Ishikawa (cell line): Measurements from ENCODE around the gene TRDN.

ENCODE experiments used
- CEBPB ChIP-seq: IDR thresholded peaks from 2 replicates; pipeline ENCODE4 v1.6.1; 2012
- CREB1 ChIP-seq: IDR thresholded peaks from 2 replicates; pipeline ENCODE4 v1.6.1; 2012; ENCODE audit warnings: low read depth
- EGR1 ChIP-seq: IDR thresholded peaks from 2 replicates; pipeline ENCODE4 v1.6.1; 2012
- EP300 ChIP-seq: IDR thresholded peaks from 2 replicates; pipeline ENCODE4 v1.6.1; 2012; ENCODE audit warnings: borderline replicate concordance
- FOXM1 ChIP-seq: IDR thresholded peaks from 2 replicates; pipeline ENCODE4 v1.6.1; 2012; ENCODE audit warnings: low read depth, borderline replicate concordance
- NFIC ChIP-seq: IDR thresholded peaks from 2 replicates; pipeline ENCODE4 v1.6.1; 2012
- RAD21 ChIP-seq: IDR thresholded peaks from 2 replicates; pipeline ENCODE4 v1.6.1; 2012; ENCODE audit warnings: low read depth
- REST ChIP-seq: IDR thresholded peaks from 2 replicates; pipeline ENCODE4 v1.6.1; 2012; ENCODE audit warnings: low read depth, mild to moderate bottlenecking
- TAF1 ChIP-seq: IDR thresholded peaks from 2 replicates; pipeline ENCODE4 v1.6.1; 2012; ENCODE audit warnings: low read depth, mild to moderate bottlenecking
- TCF12 ChIP-seq: IDR thresholded peaks from 2 replicates; pipeline ENCODE4 v1.6.1; 2012; ENCODE audit warnings: low read depth
- TEAD4 ChIP-seq: IDR thresholded peaks from 2 replicates; pipeline ENCODE4 v1.6.1; 2012
- YY1 ChIP-seq: IDR thresholded peaks from 2 replicates; pipeline ENCODE4 v1.6.1; 2012; ENCODE audit warnings: low read depth
- ZBTB7A ChIP-seq: IDR thresholded peaks from 2 replicates; pipeline ENCODE4 v1.6.1; 2012; ENCODE audit warnings: low read depth
- TF ChIP-seq, protein P1 (sequence below): IDR thresholded peaks from 2 replicates; pipeline ENCODE4 v1.6.1; 2012
- TF ChIP-seq, protein P2 (sequence below): IDR thresholded peaks from 2 replicates; pipeline ENCODE4 v1.6.1; 2012

The TRDN gene

GRCh38 chr6:123562677-123563076 lies 74.1 kb downstream of the TRDN start:
- TF ChIP-seq FOXM1 (no peak), RAD21 (no peak), YY1 (no peak), TCF12 (no peak), NFIC (no peak)
- TF ChIP-seq, protein P1, sequence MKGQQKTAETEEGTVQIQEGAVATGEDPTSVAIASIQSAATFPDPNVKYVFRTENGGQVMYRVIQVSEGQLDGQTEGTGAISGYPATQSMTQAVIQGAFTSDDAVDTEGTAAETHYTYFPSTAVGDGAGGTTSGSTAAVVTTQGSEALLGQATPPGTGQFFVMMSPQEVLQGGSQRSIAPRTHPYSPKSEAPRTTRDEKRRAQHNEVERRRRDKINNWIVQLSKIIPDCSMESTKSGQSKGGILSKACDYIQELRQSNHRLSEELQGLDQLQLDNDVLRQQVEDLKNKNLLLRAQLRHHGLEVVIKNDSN: no peak

- TF ChIP-seq CEBPB: no peak
- no peak for TF ChIP-seq FOXM1
Measured at GRCh38 chr6:123562264-123562663, 74.5 kb downstream of the TRDN start.

DNA sequence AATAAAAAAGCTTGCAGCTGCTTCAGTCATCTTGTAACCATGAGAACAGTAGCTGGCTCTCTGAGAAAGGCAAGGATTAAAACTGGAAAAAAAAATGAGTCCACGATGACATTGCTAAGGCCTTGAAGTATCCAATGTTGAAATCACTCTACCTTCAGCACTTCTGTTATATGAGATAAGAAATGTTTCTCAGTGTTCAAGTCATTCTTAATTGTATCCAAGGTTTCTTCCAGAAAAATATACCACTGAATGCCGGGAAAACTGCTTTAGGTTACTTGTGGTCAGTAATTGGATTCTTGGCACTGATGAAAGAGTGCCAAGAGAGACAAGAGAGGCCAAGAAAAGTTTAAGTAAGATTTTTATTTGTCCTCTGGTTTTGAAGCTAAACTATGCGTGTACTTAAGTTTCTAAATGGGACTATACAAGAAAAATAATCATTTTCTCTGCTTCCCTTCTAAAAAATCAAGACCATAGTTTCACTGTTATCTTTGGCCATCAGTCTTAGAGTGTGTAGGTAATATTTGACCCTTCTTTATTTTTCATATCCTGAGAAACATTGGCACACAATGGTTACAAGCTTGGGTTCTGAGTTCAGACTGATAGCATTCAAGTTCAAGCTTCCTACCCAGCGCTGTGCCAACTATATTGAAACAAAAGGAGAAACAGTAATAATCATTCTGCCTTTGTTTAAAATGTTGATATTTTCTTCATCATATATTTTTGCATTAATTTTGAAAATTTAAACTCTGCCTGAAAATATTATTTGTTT lies 84.6 kb downstream of the TRDN start:
- TF ChIP-seq REST (no peak), TEAD4 (no peak), FOXM1 (no peak), RAD21 (no peak), CEBPB (no peak), YY1 (no peak), TAF1 (no peak), TCF12 (no peak)

- no peak for TF ChIP-seq RAD21
- no peak for TF ChIP-seq ZBTB7A
Measured at GRCh38 chr6:123550052-123550617, 86.6 kb downstream of the TRDN start.

DNA sequence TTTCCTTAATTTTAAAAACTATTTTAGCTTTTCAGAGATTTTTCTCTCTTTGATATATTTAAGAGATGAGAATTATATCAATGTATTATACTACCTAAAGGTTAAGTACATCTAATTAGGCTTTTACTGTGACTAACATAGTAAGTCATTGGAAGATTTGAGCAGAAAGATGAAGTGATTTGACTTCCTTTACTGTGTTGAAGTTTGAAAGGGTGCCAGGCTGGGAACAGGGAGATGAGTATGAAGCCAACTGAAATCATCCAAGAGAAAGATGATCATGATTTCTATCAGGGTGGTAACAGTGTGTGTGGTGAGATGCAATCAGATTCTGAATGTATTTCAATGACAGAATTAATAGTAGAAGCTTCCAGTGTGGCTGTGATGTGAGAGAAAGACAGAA lies 87.3 kb downstream of the TRDN start:
- TF ChIP-seq, protein P1: no peak
- TF ChIP-seq, protein P2, sequence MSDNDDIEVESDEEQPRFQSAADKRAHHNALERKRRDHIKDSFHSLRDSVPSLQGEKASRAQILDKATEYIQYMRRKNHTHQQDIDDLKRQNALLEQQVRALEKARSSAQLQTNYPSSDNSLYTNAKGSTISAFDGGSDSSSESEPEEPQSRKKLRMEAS: no peak
- TF ChIP-seq CEBPB (no peak), ZBTB7A (no peak), REST (no peak), TAF1 (no peak), NFIC (no peak), RAD21 (no peak), TCF12 (no peak), EGR1 (no peak), EP300 (no peak), TEAD4 (no peak), YY1 (no peak), CREB1 (no peak), FOXM1 (no peak)

- no peak for TF ChIP-seq CREB1
- TF ChIP-seq EP300: no peak
- TF ChIP-seq REST: no peak
- TF ChIP-seq RAD21: no peak
- TF ChIP-seq, protein P2: no peak
- TF ChIP-seq YY1: no peak
- no peak for TF ChIP-seq EGR1
- TF ChIP-seq FOXM1: no peak
- no peak for TF ChIP-seq NFIC
- no peak for TF ChIP-seq ZBTB7A
- TF ChIP-seq TCF12: no peak
- TF ChIP-seq, protein P1: no peak
- no peak for TF ChIP-seq CEBPB
- TF ChIP-seq TEAD4: no peak
- TF ChIP-seq TAF1: no peak
Measured at GRCh38 chr6:123547216-123547978, 89.4 kb downstream of the TRDN start.
